NB4 (cell line): Measurements from ENCODE around the gene PAPPA2.

Experiments used
- DNase-seq: peaks from one replicate; pipeline ENCODE4 v3.0.0; 2010; ENCODE audit warnings: low read depth
- H3K4me3 ChIP-seq: one replicate; pipeline ENCODE4 v1.5.1; 2011; ENCODE audit warnings: mild to moderate bottlenecking, low read depth, low read length, moderate library complexity
- CTCF ChIP-seq: IDR thresholded peaks from one replicate; pipeline ENCODE4 v1.5.1; 2012; ENCODE audit warnings: low read depth, low read length
- MYC ChIP-seq: IDR thresholded peaks from 2 replicates; pipeline ENCODE4 v1.6.1; 2011; ENCODE audit warnings: low read depth, low read length
- POLR2A ChIP-seq: IDR thresholded peaks from 2 replicates; pipeline ENCODE4 v1.6.1; 2011; ENCODE audit warnings: mild to moderate bottlenecking; ENCODE audit not compliant: insufficient read length; ENCODE audit errors: extremely low read depth
- TF ChIP-seq, protein P1 (sequence below): IDR thresholded peaks from 2 replicates; pipeline ENCODE4 v1.6.1; 2011; ENCODE audit warnings: low read depth, low read length

The PAPPA2 gene

GRCh38 chr1:176794897-176795508 lies 332.0 kb downstream of the PAPPA2 start:
- TF ChIP-seq, protein P1, sequence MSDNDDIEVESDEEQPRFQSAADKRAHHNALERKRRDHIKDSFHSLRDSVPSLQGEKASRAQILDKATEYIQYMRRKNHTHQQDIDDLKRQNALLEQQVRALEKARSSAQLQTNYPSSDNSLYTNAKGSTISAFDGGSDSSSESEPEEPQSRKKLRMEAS = no peak
- TF ChIP-seq CTCF (no peak), MYC (no peak), POLR2A (no peak)
- DNase-seq = no peak
- no peak overlapping the region for H3K4me3 ChIP-seq

DNA sequence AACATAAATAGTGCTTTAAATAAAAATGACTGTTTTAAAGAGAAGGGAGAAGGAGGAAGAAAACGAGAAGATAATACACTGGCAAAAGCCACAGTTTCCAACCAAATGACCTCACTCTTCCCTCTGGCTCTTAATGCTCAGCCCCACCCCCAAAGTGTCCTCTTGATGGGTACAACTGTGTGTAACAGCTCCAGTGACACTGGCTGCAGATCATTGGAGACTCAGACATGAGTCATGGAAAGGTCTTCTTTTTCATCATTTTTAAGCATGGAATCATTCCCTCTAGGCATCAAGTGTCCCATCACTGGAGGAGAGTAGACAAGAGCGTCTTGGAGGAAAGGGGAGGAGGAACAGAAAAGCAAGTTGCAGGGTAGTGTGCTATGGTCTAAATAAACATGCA lies 333.0 kb downstream of the PAPPA2 start:
- no peak for TF ChIP-seq CTCF
- no peak for TF ChIP-seq POLR2A
- TF ChIP-seq, protein P1 = no peak
- TF ChIP-seq MYC = no peak
- no peak for DNase-seq
- no peak overlapping the region for H3K4me3 ChIP-seq

DNA sequence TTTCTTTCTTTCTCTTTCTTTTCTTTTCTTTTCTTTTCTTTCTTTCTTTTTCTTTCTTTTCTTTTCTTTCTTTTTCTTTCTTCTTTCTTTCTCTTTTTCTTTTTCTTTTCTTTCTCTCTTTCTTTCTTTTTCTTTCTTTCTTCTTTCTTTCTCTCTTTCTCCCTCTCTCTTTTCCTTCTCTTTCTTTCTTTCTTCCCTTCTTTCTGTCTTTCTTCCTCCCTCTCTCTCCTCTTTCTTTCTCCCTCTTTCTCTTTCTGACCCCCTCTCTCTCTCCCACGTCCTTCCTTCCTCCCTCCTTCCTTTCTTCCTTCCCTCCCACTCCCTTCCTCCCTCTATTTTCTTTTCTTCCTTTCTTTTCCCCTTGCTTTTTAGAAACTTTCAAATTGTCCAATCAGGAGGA lies 333.6 kb downstream of the PAPPA2 start:
- TF ChIP-seq POLR2A = no peak
- TF ChIP-seq CTCF = no peak
- TF ChIP-seq MYC = no peak
- TF ChIP-seq, protein P1 = no peak
- H3K4me3 ChIP-seq = no peak overlapping the region
- no peak for DNase-seq

DNA sequence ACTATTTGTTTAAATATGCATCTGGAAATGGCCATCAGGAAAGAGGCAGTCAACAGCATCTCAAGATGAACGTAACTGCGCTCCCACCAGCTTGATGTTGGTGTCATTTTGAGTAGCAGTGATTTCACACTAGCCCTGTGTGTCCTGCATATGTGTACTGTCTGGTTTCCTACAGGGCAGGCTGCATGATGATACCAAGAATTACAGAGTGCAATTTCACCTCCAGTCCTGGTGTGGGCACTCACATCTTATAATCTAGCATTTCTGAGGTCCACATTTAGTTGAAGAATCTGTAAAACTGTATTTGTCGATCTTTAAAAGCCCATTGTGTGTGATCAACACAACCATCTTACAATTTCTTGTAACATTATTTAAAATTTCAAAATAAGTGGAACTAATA lies 336.4 kb downstream of the PAPPA2 start:
- H3K4me3 ChIP-seq = no peak overlapping the region
- TF ChIP-seq POLR2A (no peak), CTCF (no peak)
- TF ChIP-seq, protein P1 = no peak
- no peak for DNase-seq

- DNase-seq = no peak
- H3K4me3 ChIP-seq = no peak overlapping the region
- TF ChIP-seq CTCF = no peak
Measured at GRCh38 chr1:176800978-176801513, 338.1 kb downstream of the PAPPA2 start.

DNA sequence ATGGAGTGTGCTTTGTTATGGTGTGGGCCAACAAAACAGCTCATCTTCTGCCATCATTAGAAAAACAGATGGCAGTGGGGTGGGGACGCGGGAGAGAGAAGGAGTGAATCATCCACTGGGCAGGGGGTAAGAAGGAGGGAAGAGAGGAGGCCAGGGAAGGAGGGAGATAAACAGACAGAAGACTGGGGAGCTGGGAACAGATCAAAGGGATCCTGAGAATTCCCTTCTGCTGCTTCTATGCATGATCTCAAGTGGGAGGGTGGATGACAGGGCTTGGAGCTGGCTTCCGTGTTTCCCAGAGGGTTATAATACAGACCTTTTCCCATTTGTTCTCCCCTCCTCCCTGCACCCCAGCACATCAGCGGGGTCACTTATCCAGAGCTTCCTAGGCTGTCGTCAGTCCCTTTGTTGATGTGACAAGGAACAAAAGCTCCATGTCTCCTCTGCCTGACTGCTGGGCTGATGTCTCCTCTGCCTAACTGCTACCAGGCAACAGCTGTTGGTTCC lies 338.6 kb downstream of the PAPPA2 start:
- TF ChIP-seq MYC = no peak
- H3K4me3 ChIP-seq = no peak overlapping the region
- no peak for DNase-seq
